HEK293 (cell line): ENCODE measurements around the gene ADAM8.

Experiments used
- CTCF ChIA-PET: fragments of 350-600 bp; formaldehyde crosslinking; extraction: SDS; loops from one replicate; lab custom pipeline; 2021; ENCODE audit warnings: antibody characterized with exemption; lab: Yijun Ruan, JAX
- POLR2A ChIA-PET: fragments of 300-600 bp; formaldehyde crosslinking; extraction: SDS; loops from one replicate; lab custom pipeline; 2020; ENCODE audit warnings: antibody characterized with exemption, inconsistent platforms; lab: Yijun Ruan, JAX
- H3K27ac ChIP-seq: fragments of 200-500 bp; sonication (Bioruptor generic); 2 replicates; pipeline ENCODE4 v1.5.1; 2014; ENCODE audit warnings: low read depth, low read length, control low read depth, inconsistent platforms; ENCODE audit errors: extremely low read depth
- H3K36me3 ChIP-seq, 2 experiments: fragments of 200-500 bp in 1 of 2; sonication (Bioruptor generic) in 1 of 2; 1 replicate in 1 of 2; 2 replicates in 1 of 2; pipeline ENCODE4 v1.5.1; 2014 to 2017; ENCODE audit warnings: inconsistent platforms in 2 of 2, low read length in 2 of 2; ENCODE audit not compliant: control insufficient read depth in 2 of 2, insufficient read depth in 1 of 2
- H3K4me1 ChIP-seq: fragments of 200-500 bp; sonication (Bioruptor generic); 2 replicates; pipeline ENCODE4 v1.5.1; 2014; ENCODE audit warnings: mild to moderate bottlenecking, low read length, inconsistent platforms; ENCODE audit not compliant: control insufficient read depth, insufficient read depth
- H3K4me3 ChIP-seq: 2 replicates; pipeline ENCODE4 v1.5.1; 2011; ENCODE audit warnings: low read depth, mild to moderate bottlenecking, control low read depth, low read length, moderate library complexity
- H3K9me3 ChIP-seq: fragments of 200-500 bp; sonication (Bioruptor generic); 2 replicates; pipeline ENCODE4 v1.5.1; 2014; ENCODE audit warnings: low read depth, low read length, inconsistent platforms; ENCODE audit not compliant: control insufficient read depth, insufficient read depth
- GLIS2 ChIP-seq: fragments of 450-650 bp; formaldehyde crosslinking; IDR thresholded peaks from 2 replicates; pipeline ENCODE4 v1.5.1; 2016; ENCODE audit warnings: missing biosample characterization, missing genetic modification characterization
- HOXA7 ChIP-seq: sonication (generic); formaldehyde crosslinking; IDR thresholded peaks from 2 replicates; pipeline ENCODE4 v1.8.1; 2022; ENCODE audit warnings: missing genetic modification reagents, borderline replicate concordance
- IKZF3 ChIP-seq: fragments of 450-650 bp; IDR thresholded peaks from 2 replicates; pipeline ENCODE4 v1.5.0; 2018; ENCODE audit warnings: missing biosample characterization, mild to moderate bottlenecking, missing genetic modification characterization, moderate library complexity
- YY2 ChIP-seq: fragments of 450-650 bp; formaldehyde crosslinking; IDR thresholded peaks from 2 replicates; pipeline ENCODE4 v1.5.1; 2016; ENCODE audit warnings: missing biosample characterization, missing genetic modification characterization
- ZBTB21 ChIP-seq: fragments of 450-650 bp; formaldehyde crosslinking; IDR thresholded peaks from 2 replicates; pipeline ENCODE4 v1.5.1; 2017; ENCODE audit warnings: missing biosample characterization, missing genetic modification characterization
- ZIC2 ChIP-seq: fragments of 450-650 bp; formaldehyde crosslinking; IDR thresholded peaks from 2 replicates; pipeline ENCODE4 v1.5.1; 2016; ENCODE audit warnings: missing biosample characterization, missing genetic modification characterization
- ZNF155 ChIP-seq: fragments of 450-650 bp; formaldehyde crosslinking; IDR thresholded peaks from 2 replicates; pipeline ENCODE4 v1.5.1; 2016; ENCODE audit warnings: missing biosample characterization, missing genetic modification characterization
- ZNF157 ChIP-seq: fragments of 450-650 bp; formaldehyde crosslinking; IDR thresholded peaks from 2 replicates; pipeline ENCODE4 v1.5.1; 2016; ENCODE audit warnings: missing biosample characterization, missing genetic modification characterization
- ZNF311 ChIP-seq: fragments of 450-650 bp; formaldehyde crosslinking; IDR thresholded peaks from 2 replicates; pipeline ENCODE4 v1.5.1; 2017; ENCODE audit warnings: missing biosample characterization, missing genetic modification characterization, borderline replicate concordance
- ZNF391 ChIP-seq: fragments of 450-650 bp; formaldehyde crosslinking; IDR thresholded peaks from 2 replicates; pipeline ENCODE4 v1.5.1; 2016; ENCODE audit warnings: low read depth, missing biosample characterization, missing genetic modification characterization, borderline replicate concordance
- ZNF488 ChIP-seq: fragments of 450-650 bp; formaldehyde crosslinking; IDR thresholded peaks from 2 replicates; pipeline ENCODE4 v1.5.1; 2016; ENCODE audit warnings: missing biosample characterization, missing genetic modification characterization
- ZNF558 ChIP-seq: fragments of 450-650 bp; formaldehyde crosslinking; IDR thresholded peaks from 2 replicates; pipeline ENCODE4 v1.5.1; 2016; ENCODE audit warnings: missing biosample characterization, missing genetic modification characterization
- ZNF571 ChIP-seq: fragments of 450-650 bp; formaldehyde crosslinking; IDR thresholded peaks from 2 replicates; pipeline ENCODE4 v1.5.0; 2017; ENCODE audit warnings: missing biosample characterization, missing genetic modification characterization
- ZNF623 ChIP-seq: fragments of 450-650 bp; formaldehyde crosslinking; IDR thresholded peaks from 2 replicates; pipeline ENCODE4 v1.5.1; 2016; ENCODE audit warnings: missing biosample characterization, missing genetic modification characterization
- ZNF629 ChIP-seq: fragments of 450-650 bp; formaldehyde crosslinking; IDR thresholded peaks from 2 replicates; pipeline ENCODE4 v1.5.1; 2017; ENCODE audit warnings: missing biosample characterization, missing genetic modification characterization
- ZNF654 ChIP-seq: fragments of 450-650 bp; formaldehyde crosslinking; IDR thresholded peaks from 2 replicates; pipeline ENCODE4 v1.5.1; 2016; ENCODE audit warnings: low read depth, missing biosample characterization, missing genetic modification characterization
- ZNF660 ChIP-seq: fragments of 450-650 bp; IDR thresholded peaks from 2 replicates; pipeline ENCODE4 v1.5.1; 2018; ENCODE audit warnings: missing biosample characterization, mild to moderate bottlenecking, missing genetic modification characterization
- ZNF677 ChIP-seq: fragments of 450-650 bp; IDR thresholded peaks from 2 replicates; pipeline ENCODE4 v1.5.0; 2018; ENCODE audit warnings: missing biosample characterization, mild to moderate bottlenecking, missing genetic modification characterization, moderate library complexity
- ZNF701 ChIP-seq: fragments of 450-650 bp; formaldehyde crosslinking; IDR thresholded peaks from 2 replicates; pipeline ENCODE4 v1.5.1; 2016; ENCODE audit warnings: missing biosample characterization, missing genetic modification characterization
- ZNF776 ChIP-seq: fragments of 450-650 bp; formaldehyde crosslinking; IDR thresholded peaks from 2 replicates; pipeline ENCODE4 v1.5.0; 2017; ENCODE audit warnings: missing biosample characterization, missing genetic modification characterization, borderline replicate concordance
- ZNF785 ChIP-seq: fragments of 450-650 bp; formaldehyde crosslinking; IDR thresholded peaks from 2 replicates; pipeline ENCODE4 v1.5.1; 2016; ENCODE audit warnings: missing biosample characterization, missing genetic modification characterization
- ZSCAN23 ChIP-seq: fragments of 450-650 bp; formaldehyde crosslinking; IDR thresholded peaks from 2 replicates; pipeline ENCODE4 v1.5.1; 2016; ENCODE audit warnings: missing biosample characterization, missing genetic modification characterization
- TF ChIP-seq, protein P1 (sequence below): fragments of 450-650 bp; formaldehyde crosslinking; IDR thresholded peaks from 2 replicates; pipeline ENCODE4 v1.5.1; 2016; ENCODE audit warnings: missing biosample characterization, missing genetic modification characterization
- TF ChIP-seq, protein P2 (sequence below): fragments of 450-650 bp; IDR thresholded peaks from 2 replicates; pipeline ENCODE4 v1.5.1; 2018; ENCODE audit warnings: missing biosample characterization, missing genetic modification characterization

ADAM8 gene

GRCh38 chr10:133313192-133313591, 36.5 kb upstream of the ADAM8 start:
- Histone ChIP-seq H3K36me3 (peaks cover 7 to 40% of the 10 kb centered on the region in 2 experiments; a peak in 2 of 3 replicates), H3K9me3 (no peaks in the 10 kb centered on the region), H3K27ac (no peak overlapping the region), H3K4me1 (no peaks in the 10 kb centered on the region), H3K4me3 (no peak overlapping the region)
- POLR2A ChIA-PET, result no interaction called here
- no peak for TF ChIP-seq ZBTB21 (tag by site-specific recombination)
- TF ChIP-seq ZNF571, result no peak
- no peak for TF ChIP-seq GLIS2 (tag by site-specific recombination)
- TF ChIP-seq ZSCAN23, result no peak
- no peak for TF ChIP-seq ZIC2 (tag by site-specific recombination)
- no peak for TF ChIP-seq ZNF654 (tag by site-specific recombination)
- TF ChIP-seq ZNF311 (tag by site-specific recombination), result no peak
- TF ChIP-seq ZNF391 (tag by site-specific recombination), result no peak
- TF ChIP-seq HOXA7, result no peak
- TF ChIP-seq, protein P1, sequence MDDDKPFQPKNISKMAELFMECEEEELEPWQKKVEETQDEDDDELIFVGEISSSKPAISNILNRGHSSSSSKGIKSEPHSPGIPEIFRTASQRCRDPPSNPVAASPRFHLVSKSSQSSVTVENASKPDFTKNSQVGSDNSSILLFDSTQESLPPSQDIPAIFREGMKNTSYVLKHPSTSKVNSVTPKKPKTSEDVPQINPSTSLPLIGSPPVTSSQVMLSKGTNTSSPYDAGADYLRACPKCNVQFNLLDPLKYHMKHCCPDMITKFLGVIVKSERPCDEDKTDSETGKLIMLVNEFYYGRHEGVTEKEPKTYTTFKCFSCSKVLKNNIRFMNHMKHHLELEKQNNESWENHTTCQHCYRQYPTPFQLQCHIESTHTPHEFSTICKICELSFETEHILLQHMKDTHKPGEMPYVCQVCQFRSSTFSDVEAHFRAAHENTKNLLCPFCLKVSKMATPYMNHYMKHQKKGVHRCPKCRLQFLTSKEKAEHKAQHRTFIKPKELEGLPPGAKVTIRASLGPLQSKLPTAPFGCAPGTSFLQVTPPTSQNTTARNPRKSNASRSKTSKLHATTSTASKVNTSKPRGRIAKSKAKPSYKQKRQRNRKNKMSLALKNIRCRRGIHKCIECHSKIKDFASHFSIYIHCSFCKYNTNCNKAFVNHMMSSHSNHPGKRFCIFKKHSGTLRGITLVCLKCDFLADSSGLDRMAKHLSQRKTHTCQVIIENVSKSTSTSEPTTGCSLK (tag by site-specific recombination), result no peak
- no peak for TF ChIP-seq ZNF155
- TF ChIP-seq ZNF488 (tag by site-specific recombination), result no peak
- no peak for TF ChIP-seq ZNF785 (tag by site-specific recombination)
- TF ChIP-seq, protein P2, sequence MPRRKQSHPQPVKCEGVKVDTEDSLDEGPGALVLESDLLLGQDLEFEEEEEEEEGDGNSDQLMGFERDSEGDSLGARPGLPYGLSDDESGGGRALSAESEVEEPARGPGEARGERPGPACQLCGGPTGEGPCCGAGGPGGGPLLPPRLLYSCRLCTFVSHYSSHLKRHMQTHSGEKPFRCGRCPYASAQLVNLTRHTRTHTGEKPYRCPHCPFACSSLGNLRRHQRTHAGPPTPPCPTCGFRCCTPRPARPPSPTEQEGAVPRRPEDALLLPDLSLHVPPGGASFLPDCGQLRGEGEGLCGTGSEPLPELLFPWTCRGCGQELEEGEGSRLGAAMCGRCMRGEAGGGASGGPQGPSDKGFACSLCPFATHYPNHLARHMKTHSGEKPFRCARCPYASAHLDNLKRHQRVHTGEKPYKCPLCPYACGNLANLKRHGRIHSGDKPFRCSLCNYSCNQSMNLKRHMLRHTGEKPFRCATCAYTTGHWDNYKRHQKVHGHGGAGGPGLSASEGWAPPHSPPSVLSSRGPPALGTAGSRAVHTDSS (tag by site-specific recombination), result no peak
- no peak for TF ChIP-seq IKZF3 (tag by site-specific recombination)
- CTCF ChIA-PET, result interaction anchor here (0.7 to 3.3 kb wide), 3 partner anchors 16 to 401 kb away, joined by 3 to 20 read pairs (median 3); no protein-coding TSS in a partner anchor

DNA sequence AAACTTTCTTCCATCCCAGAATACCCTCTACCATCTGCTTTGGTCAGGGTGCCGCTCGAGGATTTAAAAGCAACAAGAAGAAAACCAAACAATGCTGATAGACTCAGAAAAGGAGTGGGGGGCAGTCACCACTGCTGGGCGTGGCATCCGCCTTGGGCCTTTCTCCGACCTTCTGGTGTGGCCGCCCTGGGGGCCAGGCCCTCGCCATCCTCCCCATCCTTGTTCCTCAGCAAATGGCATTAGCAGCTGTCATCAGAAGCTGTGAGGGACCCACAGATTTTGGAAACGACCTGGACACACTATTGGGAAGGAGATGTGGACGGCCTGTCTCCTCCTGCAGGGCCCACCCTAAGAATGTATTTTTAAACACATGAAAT, 36.1 kb upstream of the ADAM8 start:
- no peak for TF ChIP-seq ZNF629
- TF ChIP-seq ZNF558 (tag by site-specific recombination), result no peak
- TF ChIP-seq ZNF677 (tag by site-specific recombination), result no peak
- TF ChIP-seq ZNF157 (tag by site-specific recombination), result no peak
- TF ChIP-seq ZNF776, result no peak
- TF ChIP-seq YY2 (tag by site-specific recombination), result no peak
- no peak for TF ChIP-seq IKZF3 (tag by site-specific recombination)
- TF ChIP-seq ZNF660 (tag by site-specific recombination), result no peak
- TF ChIP-seq ZNF701, result no peak
- no peak for TF ChIP-seq ZNF623 (tag by site-specific recombination)
- H3K4me1 ChIP-seq, result no peaks in the 10 kb centered on the region
- CTCF ChIA-PET, result no interaction called here
- no peak overlapping the region for H3K4me3 ChIP-seq
- peaks cover 7 to 40% of the 10 kb centered on the region in 2 experiments; a peak in 2 of 3 replicates for H3K36me3 ChIP-seq
- POLR2A ChIA-PET, result no interaction called here
- no peak overlapping the region for H3K27ac ChIP-seq
- no peaks in the 10 kb centered on the region for H3K9me3 ChIP-seq
